Activated T-helper 1 cell treated with anti-CD3 and anti-CD28 coated beads, Interleukin-12 subunit alpha, Interleukin-12 subunit beta, Interleukin-2, Interleukin-4 antibody, amounts not matched to agents 30 ng/mL and 10 ng/mL and 1 ng/mL, durations not matched to agents 14 hours and 24 hours and 36 hours (primary cell): ENCODE measurements around the gene PRCP. TPM values are rescaled to one million over a fixed set of nuclear protein-coding genes. Genes with fewer than 3 reads are reported as not detected.

ENCODE experiments used
- DNase-seq: peaks from one replicate; pipeline ENCODE4 v3.0.0; 2021; ENCODE audit warnings: low spot score
- H3K27ac Mint-ChIP-seq: one replicate; pipeline ENCODE4 v1.8.0; 2021; ENCODE audit warnings: mild to moderate bottlenecking, mixed read lengths
- H3K27me3 Mint-ChIP-seq: one replicate; pipeline ENCODE4 v1.8.0; 2022; ENCODE audit warnings: mild to moderate bottlenecking, moderate library complexity, mixed read lengths; ENCODE audit not compliant: insufficient read depth
- H3K36me3 Mint-ChIP-seq: one replicate; pipeline ENCODE4 v1.8.0; 2021; ENCODE audit warnings: low read depth, mixed read lengths
- H3K4me1 Mint-ChIP-seq: one replicate; pipeline ENCODE4 v1.8.0; 2021; ENCODE audit warnings: low read depth, mixed read lengths
- H3K4me3 Mint-ChIP-seq: one replicate; pipeline ENCODE4 v1.8.0; 2021; ENCODE audit warnings: mild to moderate bottlenecking, moderate library complexity, mixed read lengths
- H3K9me3 Mint-ChIP-seq: one replicate; pipeline ENCODE4 v1.8.0; 2021; ENCODE audit warnings: mixed read lengths
- intact Hi-C: fragments of 100-400 bp; cut with micrococcal nuclease; formaldehyde crosslinking; loops from one replicate; pipeline ENCODE4 v1.15.1; 2024
- total RNA-seq: library from RNA; stranded (reverse); gene quantifications from 2 replicates; pipeline ENCODE4 v1.2.3, GENCODE V29; 2022

Gene PRCP
- total RNA-seq, 1 donor from 2014 or later: 24.0 TPM

DNA sequence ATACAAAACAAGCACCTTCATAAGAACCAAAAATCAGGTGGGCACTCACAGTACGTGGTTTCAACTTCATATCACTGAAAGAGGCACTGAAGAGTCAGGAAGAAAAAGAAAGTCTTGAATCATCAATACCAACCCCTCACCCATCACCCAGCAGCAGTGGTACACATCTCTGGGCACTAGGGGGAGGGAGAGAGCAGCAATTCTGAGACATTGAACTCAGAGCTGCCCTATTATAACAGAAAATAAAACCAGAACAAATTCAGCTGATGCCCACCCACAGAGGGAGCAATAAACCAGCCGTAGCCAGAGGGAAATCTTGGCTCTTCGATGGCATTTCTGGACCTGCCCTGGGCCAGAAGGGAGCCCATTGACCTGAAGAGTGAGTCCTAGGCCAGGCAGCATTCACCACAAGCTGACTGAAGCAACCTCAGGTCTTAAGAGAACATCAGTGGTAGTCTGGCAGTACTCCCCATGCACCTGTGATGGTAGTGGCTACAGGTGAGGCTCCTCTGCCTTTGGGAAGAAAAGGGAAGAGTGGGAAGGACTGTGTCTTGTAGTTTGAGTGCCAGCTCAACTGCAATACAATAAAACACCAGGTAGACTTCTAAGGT lies 124.4 kb downstream of the PRCP start:
- Mint-ChIP-seq H3K27ac (no peak overlapping the region), H3K4me1 (peaks cover 4% of the 10 kb centered on the region), H3K9me3 (peaks cover 6% of the 10 kb centered on the region), H3K36me3 (no peaks in the 10 kb centered on the region), H3K4me3 (no peak overlapping the region), H3K27me3 (peaks cover 24% of the 10 kb centered on the region)
- intact Hi-C loops: loop anchor here (1.0 to 5.0 kb wide), 3 partner anchors 91 to 1041 kb away; no protein-coding TSS in a partner anchor
- DNase-seq: peak; percentile 21

- Mint-ChIP-seq H3K4me1 (peaks cover 4% of the 10 kb centered on the region), H3K4me3 (no peak overlapping the region), H3K27ac (no peak overlapping the region), H3K36me3 (no peaks in the 10 kb centered on the region), H3K27me3 (peaks cover 24% of the 10 kb centered on the region), H3K9me3 (peaks cover 6% of the 10 kb centered on the region)
- intact Hi-C loops: loop anchor here (1.0 to 5.0 kb wide), 3 partner anchors 92 to 1042 kb away; no protein-coding TSS in a partner anchor
- no peak for DNase-seq
Measured at GRCh38 chr11:82775218-82775617, 125.0 kb downstream of the PRCP start.

Other genes with a start within 250 kb of the PRCP start
- not detected in 2 replicates for gene FAM181B, start 166.6 kb downstream of the PRCP start, total RNA-seq
- 28.7 and 29.4 TPM in 2 replicates for gene DDIAS, start 1.3 kb upstream of the PRCP start, total RNA-seq
- 15.2 and 16.0 TPM in 2 replicates for gene RAB30, start 171.5 kb upstream of the PRCP start, total RNA-seq